ENCODE data around the gene NUTM2D. TPM values are rescaled to one million over a fixed set of nuclear protein-coding genes. Genes with fewer than 3 reads are reported as not detected.
A peak's percentile ranks its signal among the peaks of the same experiment; 100 is the strongest.
"Not testable (repeated sequence)": the region's sequence is repeated elsewhere in the genome, so short reads cannot be mapped to it uniquely, and the experiment has no call there.

NUTM2D gene, protein sequence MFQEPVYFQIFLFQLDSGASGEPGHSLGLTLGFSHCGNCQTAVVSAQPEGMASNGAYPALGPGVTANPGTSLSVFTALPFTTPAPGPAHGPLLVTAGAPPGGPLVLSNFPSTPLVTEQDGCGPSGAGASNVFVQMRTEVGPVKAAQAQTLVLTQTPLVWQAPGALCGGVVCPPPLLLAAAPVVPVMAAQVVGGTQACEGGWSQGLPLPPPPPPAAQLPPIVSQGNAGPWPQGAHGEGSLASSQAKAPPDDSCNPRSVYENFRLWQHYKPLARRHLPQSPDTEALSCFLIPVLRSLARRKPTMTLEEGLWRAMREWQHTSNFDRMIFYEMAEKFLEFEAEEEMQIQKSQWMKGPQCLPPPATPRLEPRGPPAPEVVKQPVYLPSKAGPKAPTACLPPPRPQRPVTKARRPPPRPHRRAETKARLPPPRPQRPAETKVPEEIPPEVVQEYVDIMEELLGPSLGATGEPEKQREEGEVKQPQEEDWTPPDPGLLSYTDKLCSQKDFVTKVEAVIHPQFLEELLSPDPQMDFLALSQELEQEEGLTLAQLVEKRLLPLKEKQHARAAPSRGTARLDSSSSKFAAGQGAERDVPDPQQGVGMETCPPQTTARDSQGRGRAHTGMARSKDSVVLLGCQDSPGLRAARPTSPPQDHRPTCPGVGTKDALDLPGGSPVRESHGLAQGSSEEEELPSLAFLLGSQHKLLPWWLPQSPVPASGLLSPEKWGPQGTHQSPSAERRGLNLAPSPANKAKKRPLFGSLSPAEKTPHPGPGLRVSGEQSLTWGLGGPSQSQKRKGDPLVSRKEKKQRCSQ
- total RNA-seq: 5.1 TPM
- long read RNA-seq: 0 reads

DNA sequence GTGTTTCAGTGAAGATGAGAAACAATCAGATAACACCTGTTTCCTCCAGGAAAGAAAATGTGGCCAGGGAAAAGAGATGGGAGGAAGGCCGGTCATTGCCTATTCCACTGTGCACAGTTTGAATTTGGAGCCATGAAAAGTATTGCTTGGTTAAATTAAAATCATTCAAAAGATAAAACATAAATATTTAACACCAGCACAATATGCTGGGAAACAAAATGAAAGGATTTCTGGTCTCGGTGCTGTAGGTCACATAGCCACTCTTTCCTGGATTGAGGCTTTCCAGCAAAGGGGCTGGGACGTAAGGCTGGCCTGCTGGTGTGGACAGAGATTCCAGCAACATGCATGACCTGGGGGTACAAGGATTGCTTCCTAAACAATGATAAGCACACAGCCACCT lies at the start of gene NUTM2D:
NUTM2D (plus strand) TSS at position 301 of the 400 bp plus-strand sequence. CDS start 522 bp downstream, outside the sequence.
- ATAC-seq; H3K9me3 ChIP-seq; DNase-seq; H3K27me3 ChIP-seq; H3K4me1 ChIP-seq; H3K4me3 ChIP-seq; intact Hi-C loops (cut with DNase I); H3K36me3 ChIP-seq; H3K27ac ChIP-seq: not testable (repeated sequence)

DNA sequence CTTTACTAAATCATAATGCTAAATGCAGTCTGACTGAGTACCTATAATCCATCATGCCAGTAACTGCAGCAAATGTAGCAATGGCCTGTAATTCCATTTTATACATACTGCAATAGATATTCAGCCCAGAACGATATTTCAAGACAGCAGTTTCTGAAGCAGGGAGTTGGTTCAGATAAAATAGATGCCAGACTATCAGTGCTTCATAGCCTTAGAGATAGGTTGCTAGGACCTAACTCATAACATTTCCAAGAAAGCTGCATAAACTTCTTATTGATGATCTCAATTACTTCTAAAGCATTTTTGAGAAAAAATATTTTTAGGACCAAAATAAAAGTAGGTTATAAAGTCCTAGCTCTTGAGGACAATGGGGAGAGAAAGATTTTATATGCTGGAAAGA lies 48.8 kb upstream of the NUTM2D start:
- H3K9me3 ChIP-seq; intact Hi-C loops (cut with DNase I); ATAC-seq: not testable (repeated sequence)

DNA sequence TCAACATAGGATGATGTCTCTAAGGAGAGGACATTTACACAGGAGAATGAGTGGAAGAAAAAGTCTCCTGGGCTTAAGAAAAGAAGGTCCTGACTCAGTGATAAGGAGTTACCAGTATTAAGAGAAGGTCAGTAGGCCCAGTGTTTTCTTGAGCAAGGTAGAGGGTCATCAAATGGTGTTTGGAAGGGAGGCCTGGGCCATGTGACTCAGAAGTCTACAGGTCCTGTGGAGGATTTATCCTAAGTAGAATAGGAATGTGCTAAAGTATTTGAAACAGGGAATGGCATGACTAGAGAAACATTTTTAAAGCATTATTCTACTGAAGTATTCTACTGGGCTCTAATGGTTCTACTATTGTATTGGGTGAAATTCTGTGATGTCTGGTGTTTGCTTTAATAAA lies 47.9 kb upstream of the NUTM2D start:
- H3K9me3 ChIP-seq; H3K36me3 ChIP-seq; H3K4me1 ChIP-seq; intact Hi-C loops (cut with DNase I); DNase-seq; ATAC-seq; H3K27ac ChIP-seq; H3K27me3 ChIP-seq; H3K4me3 ChIP-seq: not testable (repeated sequence)

More for the DNA sequence above, 48.8 kb upstream of the NUTM2D start:
- H3K4me3 ChIP-seq, H3K4me1 ChIP-seq, H3K36me3 ChIP-seq, H3K27me3 ChIP-seq, H3K27ac ChIP-seq, DNase-seq: not testable (repeated sequence)

DNA sequence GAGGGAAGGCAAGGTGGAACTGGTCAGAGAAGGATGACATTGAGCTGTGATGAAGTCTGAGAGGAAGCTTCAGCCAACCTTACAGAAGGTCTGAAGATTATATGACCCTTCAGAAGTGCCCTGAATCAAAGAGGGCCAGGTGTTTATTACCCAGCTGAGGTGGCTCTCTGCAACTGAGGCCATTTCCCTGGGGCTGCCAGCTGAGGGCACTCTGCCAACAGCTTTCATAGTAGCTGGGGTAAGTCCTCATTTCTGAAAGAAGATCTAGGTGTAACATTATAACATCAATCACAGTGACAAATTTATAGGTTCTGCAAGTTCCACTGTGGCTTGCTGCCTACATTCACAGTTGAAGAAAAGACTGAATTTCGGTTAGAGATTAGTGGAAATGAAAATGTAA lies 46.0 kb upstream of the NUTM2D start:
- H3K36me3 ChIP-seq; H3K4me1 ChIP-seq; H3K27ac ChIP-seq; DNase-seq; H3K9me3 ChIP-seq; intact Hi-C loops (cut with DNase I); H3K4me3 ChIP-seq; H3K27me3 ChIP-seq: not testable (repeated sequence)
- peak; percentile 34 for ATAC-seq

DNA sequence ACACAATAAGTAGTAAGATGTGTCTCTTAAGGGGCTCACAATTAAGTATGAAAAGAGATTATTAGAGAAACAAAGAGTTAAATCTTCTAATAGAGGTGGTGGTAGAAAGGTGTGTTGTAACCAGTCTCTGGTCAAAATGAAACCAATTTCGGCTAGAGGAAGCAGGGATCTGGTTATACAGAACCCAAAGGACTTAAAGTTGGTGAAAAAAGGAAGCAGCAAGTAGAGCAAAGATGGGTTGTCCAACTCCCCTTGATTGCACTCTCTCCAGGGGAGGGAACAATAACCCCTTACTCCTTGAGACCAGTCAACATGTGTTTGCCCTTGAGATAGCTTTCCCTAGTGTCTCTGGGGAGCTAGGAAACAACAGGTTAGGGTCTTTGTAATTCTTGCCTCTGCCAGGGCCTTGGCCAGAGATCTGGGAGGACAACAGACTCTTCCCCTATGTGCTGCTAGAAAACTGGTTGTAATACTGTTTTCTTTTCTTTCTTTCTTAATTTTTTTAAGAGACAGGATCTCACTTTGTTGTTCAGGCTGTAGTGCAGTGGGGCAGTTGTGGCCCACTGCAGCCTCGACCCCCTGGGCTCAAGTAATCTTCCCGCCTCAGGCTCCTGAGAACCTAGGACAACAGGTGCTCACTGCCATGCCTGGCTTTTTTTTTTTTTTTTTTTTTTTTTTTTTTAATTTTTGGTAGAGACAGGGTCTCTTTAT lies 43.7 kb upstream of the NUTM2D start:
- peak; percentile 61 for ATAC-seq
- H3K27me3 ChIP-seq; H3K4me1 ChIP-seq; DNase-seq; H3K27ac ChIP-seq; H3K9me3 ChIP-seq; H3K4me3 ChIP-seq; intact Hi-C loops (cut with DNase I); H3K36me3 ChIP-seq: not testable (repeated sequence)

DNA sequence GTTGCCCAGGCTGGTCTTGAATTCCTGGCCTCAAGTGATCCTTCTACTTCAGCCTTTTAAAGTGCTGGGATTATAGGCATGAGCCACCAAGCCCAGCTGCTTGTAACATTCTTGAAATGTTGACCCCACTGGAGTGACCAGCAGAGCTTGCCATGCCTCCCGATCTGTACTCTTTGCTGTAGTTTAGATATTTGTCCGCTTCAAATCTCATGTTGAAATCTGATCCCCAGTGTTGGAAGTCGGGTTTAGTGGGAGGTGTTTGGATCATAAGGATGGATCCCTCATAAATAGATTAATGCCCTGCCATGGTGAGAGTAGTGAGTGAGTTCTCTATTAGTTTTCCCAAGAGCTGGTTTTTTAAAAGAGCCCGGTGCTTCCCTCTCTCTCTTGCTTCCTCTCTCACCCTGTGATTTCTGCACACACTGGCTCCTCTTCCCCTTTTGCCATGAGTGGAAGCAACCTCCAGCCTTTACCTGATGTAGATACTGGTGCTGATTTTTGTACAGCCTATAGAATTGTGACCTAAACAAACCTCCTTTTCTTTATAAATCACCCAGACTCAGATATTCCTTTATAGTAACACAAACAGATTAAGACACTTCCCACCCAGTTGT lies 43.1 kb upstream of the NUTM2D start:
- H3K9me3 ChIP-seq; H3K27me3 ChIP-seq; H3K4me1 ChIP-seq; H3K36me3 ChIP-seq; H3K27ac ChIP-seq; intact Hi-C loops (cut with DNase I); DNase-seq; H3K4me3 ChIP-seq: not testable (repeated sequence)
- peak; percentile 63 for ATAC-seq

DNA sequence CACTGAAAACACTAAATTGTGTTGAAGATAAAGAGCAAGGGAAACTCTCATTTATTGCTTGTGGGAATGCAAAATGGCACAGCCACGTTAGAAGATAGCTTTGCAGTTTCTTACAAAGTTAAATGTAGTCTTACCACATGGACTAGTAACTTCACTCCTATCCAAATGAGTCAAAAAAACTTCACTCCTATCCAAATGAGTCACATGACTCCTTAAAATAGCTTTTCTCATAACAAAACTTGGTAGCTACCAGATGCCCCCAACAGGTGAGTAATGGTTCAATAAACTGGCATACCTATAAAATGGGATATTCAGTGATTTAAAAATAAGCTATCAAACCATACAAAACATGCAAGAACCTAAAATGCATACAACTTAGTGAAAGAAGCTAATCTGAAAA lies 36.0 kb upstream of the NUTM2D start:
- DNase-seq; ATAC-seq; H3K27ac ChIP-seq; H3K36me3 ChIP-seq; H3K4me3 ChIP-seq; H3K4me1 ChIP-seq; intact Hi-C loops (cut with DNase I); H3K27me3 ChIP-seq; H3K9me3 ChIP-seq: not testable (repeated sequence)

DNA sequence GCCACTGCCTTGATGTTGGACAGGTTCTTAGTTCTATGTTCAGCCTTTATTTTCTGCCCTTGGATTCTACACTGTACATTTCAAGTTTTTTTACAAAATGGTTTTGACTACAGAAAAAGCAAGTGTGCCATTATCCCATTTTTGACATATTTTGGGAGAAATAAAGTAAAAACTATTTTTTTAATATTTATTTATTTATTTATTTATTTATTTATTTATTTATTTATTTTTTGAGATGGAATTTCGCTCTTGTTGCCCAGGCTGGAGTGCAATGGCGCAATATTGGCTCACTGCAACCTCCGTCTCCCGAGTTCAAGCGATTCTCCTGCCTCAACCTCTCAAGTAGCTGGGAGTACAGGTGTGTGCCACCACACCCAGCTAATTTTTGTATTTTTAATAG lies 33.0 kb upstream of the NUTM2D start:
- H3K4me3 ChIP-seq; H3K36me3 ChIP-seq; H3K27me3 ChIP-seq; H3K9me3 ChIP-seq; DNase-seq; H3K27ac ChIP-seq; ATAC-seq; H3K4me1 ChIP-seq; intact Hi-C loops (cut with DNase I): not testable (repeated sequence)

DNA sequence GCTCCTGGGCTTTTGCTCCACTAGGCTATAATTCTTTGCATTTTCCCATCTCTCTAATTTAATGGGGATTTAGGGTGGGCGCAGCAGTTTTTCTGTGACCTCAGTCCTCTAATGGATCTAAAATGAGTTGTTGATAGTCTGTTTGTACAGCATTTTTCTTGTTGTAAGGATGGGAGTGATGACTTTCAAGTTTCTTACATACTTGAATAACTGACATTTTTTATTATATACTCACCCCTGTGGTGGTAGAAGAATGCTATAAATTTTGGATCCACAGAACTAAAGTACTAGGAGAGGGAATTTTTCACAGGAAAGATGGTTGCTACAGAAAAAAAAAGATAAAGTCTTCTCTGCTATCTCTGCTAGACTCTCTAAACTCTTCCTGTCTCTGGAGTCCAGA lies 29.6 kb upstream of the NUTM2D start:
- DNase-seq; H3K27me3 ChIP-seq; H3K9me3 ChIP-seq; H3K4me3 ChIP-seq; H3K27ac ChIP-seq; H3K4me1 ChIP-seq; H3K36me3 ChIP-seq; ATAC-seq; intact Hi-C loops (cut with DNase I): not testable (repeated sequence)

DNA sequence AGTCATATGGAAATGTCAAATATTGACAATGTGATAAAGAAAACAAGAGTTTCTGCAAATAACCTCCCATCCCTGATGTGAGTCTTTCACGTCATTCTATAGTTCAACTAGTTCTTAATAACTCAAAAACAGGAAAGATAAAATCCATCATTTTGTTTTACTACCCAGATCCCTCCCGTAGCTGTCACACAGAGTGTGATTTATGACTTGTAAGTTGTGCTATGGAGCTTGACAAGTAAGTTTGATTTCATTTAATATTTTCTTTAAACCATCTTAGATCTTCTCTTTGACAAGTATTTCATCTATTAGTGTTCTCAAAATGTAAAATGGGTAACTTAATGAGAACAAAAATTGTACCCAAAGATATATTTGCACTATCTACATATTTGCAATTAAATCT lies 28.4 kb upstream of the NUTM2D start:
- H3K4me1 ChIP-seq; ATAC-seq; H3K27ac ChIP-seq; DNase-seq; H3K9me3 ChIP-seq; H3K27me3 ChIP-seq; H3K36me3 ChIP-seq; H3K4me3 ChIP-seq; intact Hi-C loops (cut with DNase I): not testable (repeated sequence)

DNA sequence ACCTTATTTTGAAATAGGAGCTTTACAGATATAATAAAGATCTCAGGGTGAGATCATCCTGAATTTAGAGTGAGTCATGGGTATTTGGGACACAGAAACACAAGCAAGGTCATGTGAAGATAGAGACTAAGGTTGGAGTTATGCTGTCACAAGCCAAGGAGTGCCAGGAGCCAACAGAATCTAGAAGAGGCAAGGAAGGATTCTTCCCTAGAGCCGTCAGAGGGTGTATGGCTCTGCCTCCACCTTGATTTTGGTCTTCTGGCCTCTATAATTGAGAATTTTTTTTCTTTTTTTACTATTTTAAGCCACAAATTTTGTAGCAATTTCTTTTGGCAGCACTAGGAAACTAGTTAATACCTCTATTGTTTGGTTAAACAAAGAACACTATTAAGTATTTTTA lies 24.9 kb upstream of the NUTM2D start:
- H3K27me3 ChIP-seq; H3K9me3 ChIP-seq; DNase-seq; H3K4me3 ChIP-seq; ATAC-seq; H3K36me3 ChIP-seq; intact Hi-C loops (cut with DNase I); H3K27ac ChIP-seq; H3K4me1 ChIP-seq: not testable (repeated sequence)

DNA sequence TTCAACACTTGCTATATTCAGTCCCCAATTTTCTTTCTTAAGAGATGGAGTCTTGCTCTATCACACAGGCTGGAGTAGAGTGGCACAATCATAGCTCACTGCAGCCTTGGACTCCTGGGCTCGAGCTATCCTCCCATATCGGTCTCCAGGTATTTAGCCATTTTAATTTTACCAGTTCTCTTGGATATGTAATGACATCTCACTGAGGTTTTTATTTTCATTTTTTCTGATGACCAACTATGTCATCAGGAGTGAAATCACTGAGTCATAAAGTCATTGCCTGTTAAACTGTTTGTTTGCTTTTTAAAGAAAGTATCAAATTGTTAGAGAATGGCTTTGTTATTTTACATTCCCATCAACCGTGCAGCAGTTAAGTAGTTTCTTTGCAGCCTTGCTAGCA lies 17.1 kb upstream of the NUTM2D start:
- H3K27ac ChIP-seq; H3K9me3 ChIP-seq; H3K4me3 ChIP-seq; H3K4me1 ChIP-seq; ATAC-seq; H3K36me3 ChIP-seq; DNase-seq; H3K27me3 ChIP-seq; intact Hi-C loops (cut with DNase I): not testable (repeated sequence)

DNA sequence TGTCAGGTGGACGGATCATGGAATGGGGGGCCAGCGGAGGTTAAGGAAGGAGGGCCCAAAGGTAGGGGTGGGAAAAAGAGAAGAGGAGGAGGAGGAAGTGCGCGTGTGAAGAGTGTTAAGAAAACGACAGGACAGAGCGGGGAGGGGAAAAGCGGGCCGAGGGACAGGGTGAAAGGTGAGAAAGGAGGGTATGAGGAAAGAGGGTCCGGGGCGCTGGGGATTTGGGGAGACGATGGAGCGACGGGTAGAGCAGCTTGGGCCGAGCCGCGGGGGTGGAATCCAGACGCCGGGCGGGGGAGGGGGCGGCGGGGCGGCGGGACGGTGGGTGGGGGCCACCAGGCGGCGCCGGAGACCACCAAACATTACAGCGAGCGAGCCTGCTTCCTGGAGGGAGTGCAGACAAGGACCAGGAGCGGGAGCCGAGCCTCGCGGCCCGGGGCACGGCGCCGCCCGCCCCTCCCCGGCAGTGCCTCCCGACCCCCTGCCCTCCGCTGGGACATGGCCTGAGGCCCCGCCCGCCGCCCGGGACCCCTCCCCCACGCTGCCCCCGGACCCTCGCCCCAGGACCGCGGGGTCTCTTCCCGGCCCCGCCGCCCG lies 15.9 kb upstream of the NUTM2D start:
- Histone ChIP-seq H3K27ac (peak overlapping the region; percentile 87), H3K4me3 (peak overlapping the region; percentile 55)
- H3K9me3 ChIP-seq; H3K4me1 ChIP-seq; intact Hi-C loops (cut with DNase I); H3K36me3 ChIP-seq; H3K27me3 ChIP-seq: not testable (repeated sequence)
- ATAC-seq: peak; percentile 49
- peak; percentile 61 for DNase-seq
